ENCODE results near the gene PTPRQ. TPM values are rescaled to one million over a fixed set of nuclear protein-coding genes. Genes with fewer than 3 reads are reported as not detected.
A peak's percentile ranks its signal among the peaks of the same experiment; 100 is the strongest.
"Not testable (repeated sequence)": the region's sequence is repeated elsewhere in the genome, so short reads cannot be mapped to it uniquely, and the experiment has no call there.

The PTPRQ gene
- total RNA-seq, 1 donor from 2014 or later = 7.8 TPM

- no peak for ATAC-seq
- no peak for TF ChIP-seq CTCF (IDR thresholded peaks at IDR 0.05)
- H3K4me1 ChIP-seq = no peaks in the 10 kb centered on the region
- no peaks in the 10 kb centered on the region for H3K9me3 ChIP-seq
- no peak overlapping the region for H3K27ac ChIP-seq
- DNase-seq = no peak
- no peaks in the 10 kb centered on the region for H3K27me3 ChIP-seq (ENCODE audit: low read depth)
- no peak overlapping the region for H3K4me3 ChIP-seq
- no peaks in the 10 kb centered on the region for H3K36me3 ChIP-seq
- intact Hi-C loops (cut with DNase I) = no loop called here
Measured at GRCh38 chr12:80470403-80470802, 26.4 kb downstream of the PTPRQ start.

DNA sequence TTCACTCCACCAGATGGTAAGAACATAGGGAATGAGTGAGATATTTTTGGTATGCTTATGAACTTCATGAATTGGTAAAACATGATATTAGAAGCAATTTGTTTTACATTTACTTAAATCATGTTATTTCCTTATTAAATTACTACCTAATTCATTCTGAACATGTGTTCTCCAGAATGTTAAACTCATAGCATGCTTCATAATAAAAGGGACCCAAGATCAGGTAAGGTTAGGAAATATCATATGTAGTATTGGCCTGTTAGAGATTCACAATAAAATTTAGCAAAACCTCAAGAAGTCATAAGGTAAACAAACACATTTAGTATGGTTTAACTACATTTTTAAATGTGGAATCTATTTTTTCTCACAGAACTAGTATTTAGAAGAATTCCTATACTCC lies 28.2 kb downstream of the PTPRQ start:
- no peaks in the 10 kb centered on the region for H3K9me3 ChIP-seq
- ATAC-seq (no peak), DNase-seq (no peak)
- H3K4me1 ChIP-seq = no peaks in the 10 kb centered on the region
- intact Hi-C loops (cut with DNase I) = no loop called here
- H3K36me3 ChIP-seq = no peaks in the 10 kb centered on the region
- TF ChIP-seq CTCF (IDR thresholded peaks at IDR 0.05) = no peak
- no peak overlapping the region for H3K4me3 ChIP-seq
- H3K27me3 ChIP-seq (ENCODE audit: low read depth) = no peaks in the 10 kb centered on the region
- H3K27ac ChIP-seq = no peak overlapping the region

GRCh38 chr12:80472911-80473500 lies 29.0 kb downstream of the PTPRQ start:
- Histone ChIP-seq H3K27me3 (ENCODE audit: low read depth) (no peaks in the 10 kb centered on the region), H3K4me1 (no peaks in the 10 kb centered on the region), H3K9me3 (no peaks in the 10 kb centered on the region), H3K36me3 (no peaks in the 10 kb centered on the region), H3K4me3 (no peak overlapping the region), H3K27ac (no peak overlapping the region)
- ATAC-seq (peak; percentile 62 to 74), DNase-seq (peak; percentile 19)
- TF ChIP-seq CTCF (IDR thresholded peaks at IDR 0.05) = peak; percentile 11
- intact Hi-C loops (cut with DNase I) = no loop called here

GRCh38 chr12:80477521-80478145 lies 33.6 kb downstream of the PTPRQ start:
- ATAC-seq; H3K27ac ChIP-seq; intact Hi-C loops (cut with DNase I); H3K4me3 ChIP-seq; H3K27me3 ChIP-seq (ENCODE audit: low read depth); H3K9me3 ChIP-seq; H3K4me1 ChIP-seq; H3K36me3 ChIP-seq: not testable (repeated sequence)
- peak; percentile 31 for DNase-seq

DNA sequence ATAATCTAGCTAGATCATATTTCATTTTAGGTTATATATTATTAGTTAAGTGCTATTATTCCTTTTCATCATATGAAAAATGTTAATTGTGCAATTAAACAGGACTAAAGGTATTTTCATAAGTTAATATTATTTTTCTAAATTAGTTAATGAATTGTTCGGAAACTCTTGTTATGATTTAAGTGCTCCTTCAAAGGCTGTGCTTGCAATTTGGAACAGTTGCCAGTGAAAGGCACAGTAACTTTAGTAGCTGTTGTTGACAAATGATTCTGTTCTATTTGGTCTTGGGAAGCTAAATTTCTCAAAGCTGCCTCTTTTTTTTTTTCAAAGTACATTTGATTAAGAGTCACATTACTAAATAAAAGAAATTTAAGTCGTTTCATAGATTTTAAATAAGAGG lies 40.7 kb downstream of the PTPRQ start:
- no peak overlapping the region for H3K4me3 ChIP-seq
- no peaks in the 10 kb centered on the region for H3K4me1 ChIP-seq
- no peak for TF ChIP-seq CTCF (IDR thresholded peaks at IDR 0.05)
- no peaks in the 10 kb centered on the region for H3K27me3 ChIP-seq (ENCODE audit: low read depth)
- intact Hi-C loops (cut with DNase I) = no loop called here
- H3K9me3 ChIP-seq = no peaks in the 10 kb centered on the region
- ATAC-seq (no peak), DNase-seq (no peak)
- no peak overlapping the region for H3K27ac ChIP-seq
- no peaks in the 10 kb centered on the region for H3K36me3 ChIP-seq

- no peaks in the 10 kb centered on the region for H3K27me3 ChIP-seq (ENCODE audit: low read depth)
- H3K36me3 ChIP-seq = no peaks in the 10 kb centered on the region
- H3K4me1 ChIP-seq = no peaks in the 10 kb centered on the region
- no peak for TF ChIP-seq CTCF (IDR thresholded peaks at IDR 0.05)
- H3K27ac ChIP-seq = no peak overlapping the region
- DNase-seq (no peak), ATAC-seq (peak in 1 of 2 donors; percentile 11)
- intact Hi-C loops (cut with DNase I) = no loop called here
- no peak overlapping the region for H3K4me3 ChIP-seq
- H3K9me3 ChIP-seq = no peaks in the 10 kb centered on the region
Measured at GRCh38 chr12:80485222-80485987, 41.4 kb downstream of the PTPRQ start.
